T-helper 17 cell (primary cell): ENCODE results near the gene RBM28. TPM values are rescaled to one million over a fixed set of nuclear protein-coding genes. Genes with fewer than 3 reads are reported as not detected.

Source experiments
- ATAC-seq: fragments of 150-1000 bp; cut with Tn5 transposase; 2 replicates; pipeline ENCODE4 v1.10.0; 2021; ENCODE audit warnings: mild to moderate bottlenecking, moderate library complexity
- DNase-seq, 3 donors: peaks; one replicate each; pipeline versions ENCODE4 v3.0.0 to v3.0.0-alpha.2; 2020 to 2021
- H3K9me3 ChIP-seq: one replicate; pipeline ENCODE4 v1.7.0; 2013; ENCODE audit warnings: low read length, mild to moderate bottlenecking; ENCODE audit not compliant: control insufficient read depth, poor library complexity, severe bottlenecking
- H3K27ac Mint-ChIP-seq: one replicate; pipeline ENCODE4 v1.8.0; 2022; ENCODE audit warnings: mild to moderate bottlenecking, moderate library complexity, mixed read lengths
- H3K27me3 Mint-ChIP-seq: one replicate; pipeline ENCODE4 v1.8.0; 2022; ENCODE audit warnings: mixed read lengths
- H3K36me3 Mint-ChIP-seq: one replicate; pipeline ENCODE4 v1.8.0; 2022; ENCODE audit warnings: low read depth, mixed read lengths
- H3K4me1 Mint-ChIP-seq: one replicate; pipeline ENCODE4 v1.8.0; 2022; ENCODE audit warnings: mild to moderate bottlenecking, mixed read lengths
- H3K4me3 Mint-ChIP-seq: one replicate; pipeline ENCODE4 v1.8.0; 2022; ENCODE audit warnings: mild to moderate bottlenecking, moderate library complexity, mixed read lengths
- total RNA-seq, 4 donors: library from RNA in 2 of 4; stranded (reverse) in 2 of 4; gene quantifications; one replicate each; pipeline ENCODE4 v1.2.3 and lab custom pipeline; 2022 to 2026

RBM28 gene
- total RNA-seq, 2 donors from 2014 or later = 24.1 to 24.9 TPM

DNA sequence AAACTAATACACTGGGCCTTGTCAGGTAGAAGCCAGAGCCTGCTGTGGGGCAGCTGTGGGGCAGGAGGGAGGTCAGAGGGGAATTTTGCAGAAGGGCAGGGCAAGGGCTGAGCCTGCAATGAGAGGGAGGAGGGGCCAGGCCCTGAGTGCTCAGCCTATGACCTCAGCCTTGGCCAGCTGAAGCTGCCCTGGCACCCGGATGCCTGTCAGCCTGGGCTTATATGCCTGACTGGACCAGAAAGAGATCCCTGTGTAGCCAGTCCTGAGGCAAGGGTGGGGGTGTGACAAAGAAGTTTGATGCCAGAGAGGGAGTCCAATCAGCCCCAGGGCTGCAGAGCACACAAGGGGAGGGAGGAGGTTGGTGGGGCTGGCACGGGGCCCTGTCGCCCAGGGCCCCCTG is 40.1 kb upstream of the RBM28 start:
- no peaks in the 10 kb centered on the region for H3K9me3 ChIP-seq
- peaks cover 10% of the 10 kb centered on the region for H3K4me1 Mint-ChIP-seq
- no peak overlapping the region for H3K27ac Mint-ChIP-seq
- no peak overlapping the region for H3K4me3 Mint-ChIP-seq
- H3K36me3 Mint-ChIP-seq = no peaks in the 10 kb centered on the region
- DNase-seq (no peak), ATAC-seq (no peak)
- no peaks in the 10 kb centered on the region for H3K27me3 Mint-ChIP-seq

DNA sequence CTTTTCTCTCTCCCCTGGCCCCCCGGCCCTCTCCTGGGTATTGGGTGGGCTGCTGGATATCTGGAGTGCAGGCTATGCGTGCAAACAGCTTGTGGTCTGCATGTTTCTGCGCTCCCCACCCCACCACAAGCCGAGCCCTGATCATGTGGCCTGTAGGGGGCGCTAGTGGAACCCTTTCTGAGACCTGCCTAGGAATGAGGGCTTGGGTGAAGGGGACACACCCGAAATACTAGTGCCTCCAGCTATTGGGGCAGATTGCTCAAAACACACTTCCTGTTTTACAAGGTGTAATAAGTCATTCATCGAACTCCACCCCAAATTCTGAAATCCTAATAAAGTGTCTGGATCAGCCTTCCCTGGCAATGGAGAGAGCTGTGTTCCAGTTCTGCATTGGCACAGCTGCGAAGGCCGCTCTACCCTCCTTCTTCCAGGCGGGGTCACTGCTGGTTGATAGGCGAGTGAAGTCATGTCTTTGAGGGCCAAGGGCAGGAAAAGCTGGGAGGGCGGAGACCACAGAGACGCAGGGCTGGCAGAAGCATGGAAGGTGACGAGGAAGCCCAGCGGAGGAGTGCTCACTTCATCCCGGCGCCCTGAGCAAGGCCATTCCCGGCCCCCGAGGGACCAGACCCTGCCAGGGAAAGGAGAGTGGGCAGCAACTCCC is 37.6 kb upstream of the RBM28 start:
- Mint-ChIP-seq H3K27me3 (no peaks in the 10 kb centered on the region), H3K36me3 (no peaks in the 10 kb centered on the region), H3K4me3 (no peak overlapping the region), H3K27ac (no peak overlapping the region), H3K4me1 (peaks cover 10% of the 10 kb centered on the region)
- no peaks in the 10 kb centered on the region for H3K9me3 ChIP-seq
- ATAC-seq = no peak
- no peak for DNase-seq

DNA sequence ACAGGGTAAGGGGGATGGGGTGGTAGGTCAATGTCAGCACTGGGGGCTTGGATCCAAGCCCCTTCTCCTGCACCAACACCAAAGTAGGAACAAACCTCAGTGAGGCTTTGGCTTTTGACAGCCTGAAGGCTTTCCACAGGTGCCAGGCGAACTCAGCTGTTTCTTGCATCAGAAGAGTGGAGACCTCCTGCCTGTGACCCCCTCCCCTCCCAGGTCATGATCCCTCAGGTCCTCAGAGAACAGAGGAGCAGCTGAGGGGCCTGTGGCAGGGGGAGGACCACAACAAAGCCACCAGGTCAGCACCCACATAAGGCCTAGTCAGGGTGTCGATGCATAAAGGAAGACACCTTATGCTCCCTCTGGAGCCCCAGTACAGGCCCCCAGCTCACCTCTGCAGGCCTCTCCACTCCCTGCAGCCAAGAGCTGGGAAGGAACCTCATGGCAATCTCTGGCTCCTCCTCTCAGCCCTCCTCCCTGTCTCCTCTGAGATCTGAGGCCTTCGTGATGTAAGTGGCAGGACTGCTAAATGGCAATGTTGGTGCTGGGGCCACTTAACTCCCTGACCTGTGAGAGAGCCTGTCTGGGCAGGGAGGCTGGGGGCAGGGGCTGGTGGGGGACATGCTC is 36.9 kb upstream of the RBM28 start:
- no peaks in the 10 kb centered on the region for H3K36me3 Mint-ChIP-seq
- no peaks in the 10 kb centered on the region for H3K9me3 ChIP-seq
- H3K4me1 Mint-ChIP-seq = peaks cover 10% of the 10 kb centered on the region
- no peak for DNase-seq
- no peaks in the 10 kb centered on the region for H3K27me3 Mint-ChIP-seq
- no peak overlapping the region for H3K27ac Mint-ChIP-seq
- no peak overlapping the region for H3K4me3 Mint-ChIP-seq
- ATAC-seq = no peak

DNA sequence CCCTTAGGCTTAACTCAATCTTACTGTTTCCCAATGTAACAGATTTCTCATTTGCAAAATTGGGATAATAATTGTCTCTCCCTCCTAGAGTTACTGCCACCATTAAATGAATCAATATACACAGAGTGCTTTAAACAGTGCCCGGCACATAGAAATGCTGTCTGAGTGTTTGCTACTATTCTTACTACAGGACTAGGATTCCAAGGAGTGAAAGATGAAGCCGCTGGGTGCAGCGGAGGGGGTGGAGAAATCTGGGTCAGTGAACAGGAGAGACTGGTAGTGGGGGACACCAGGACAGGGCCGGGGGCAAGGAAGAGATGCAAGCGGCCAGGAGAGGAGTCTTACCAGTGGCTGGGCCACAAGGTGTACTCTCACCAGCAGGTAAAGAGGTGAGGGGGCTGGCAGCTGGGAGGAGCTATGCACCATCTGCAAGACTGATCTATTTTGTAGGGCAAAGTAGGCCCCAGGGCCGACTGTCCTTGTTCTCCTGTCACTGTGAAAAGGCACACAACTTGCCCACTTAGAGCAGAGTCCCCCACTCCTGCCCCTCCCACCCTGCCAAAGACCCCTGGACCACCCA is 36.3 kb upstream of the RBM28 start:
- H3K27me3 Mint-ChIP-seq = no peaks in the 10 kb centered on the region
- H3K9me3 ChIP-seq = no peaks in the 10 kb centered on the region
- no peak for DNase-seq
- ATAC-seq = no peak
- H3K27ac Mint-ChIP-seq = no peak overlapping the region
- no peaks in the 10 kb centered on the region for H3K36me3 Mint-ChIP-seq
- no peak overlapping the region for H3K4me3 Mint-ChIP-seq
- peaks cover 5% of the 10 kb centered on the region for H3K4me1 Mint-ChIP-seq

DNA sequence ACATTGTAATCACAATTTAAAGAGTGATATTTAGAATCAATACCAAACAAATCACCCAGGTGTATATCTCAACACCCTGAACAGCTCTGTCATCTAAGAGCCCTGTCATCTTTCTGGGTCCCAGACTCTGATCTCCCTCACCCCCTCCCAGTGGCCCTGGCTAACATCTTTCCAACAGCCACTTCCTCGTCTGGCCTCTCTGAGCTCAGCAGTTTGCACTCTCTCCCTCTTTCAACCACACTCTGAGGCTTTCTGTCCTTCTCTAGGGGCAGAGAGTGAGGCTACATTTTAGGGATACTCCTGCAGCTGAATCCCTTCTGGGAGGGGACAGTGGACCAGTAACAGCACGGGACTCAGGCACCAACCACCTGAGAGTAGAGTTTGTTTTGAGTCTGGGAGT is 34.9 kb upstream of the RBM28 start:
- ATAC-seq (no peak), DNase-seq (no peak)
- H3K4me3 Mint-ChIP-seq = no peak overlapping the region
- no peaks in the 10 kb centered on the region for H3K9me3 ChIP-seq
- H3K36me3 Mint-ChIP-seq = no peaks in the 10 kb centered on the region
- peaks cover 5% of the 10 kb centered on the region for H3K4me1 Mint-ChIP-seq
- H3K27ac Mint-ChIP-seq = no peak overlapping the region
- no peaks in the 10 kb centered on the region for H3K27me3 Mint-ChIP-seq

- no peak for ATAC-seq
- H3K27me3 Mint-ChIP-seq = peaks cover 4% of the 10 kb centered on the region
- no peaks in the 10 kb centered on the region for H3K9me3 ChIP-seq
Measured at GRCh38 chr7:128376077-128376476, 32.4 kb upstream of the RBM28 start.

DNA sequence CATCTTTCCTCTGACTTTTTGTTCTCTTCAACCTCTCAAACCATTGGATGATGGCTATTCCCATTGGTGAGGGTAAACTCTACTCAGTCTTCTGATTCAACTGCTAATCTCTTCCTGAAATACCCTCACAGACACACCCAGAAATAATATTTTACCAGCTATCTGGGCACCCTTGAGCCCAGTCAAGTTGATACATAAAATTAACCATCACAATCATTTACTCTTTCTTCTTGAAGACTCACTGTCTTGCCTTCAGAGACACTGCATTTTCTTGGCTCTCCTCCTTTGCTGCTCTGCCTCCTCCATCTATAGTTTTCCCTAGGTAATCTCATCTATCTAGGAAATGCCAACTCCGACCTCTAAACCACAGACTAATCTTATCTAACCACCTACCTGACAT is 30.3 kb upstream of the RBM28 start:
- Mint-ChIP-seq H3K4me3 (no peak overlapping the region), H3K4me1 (no peaks in the 10 kb centered on the region), H3K36me3 (peaks cover 4% of the 10 kb centered on the region), H3K27me3 (peaks cover 13% of the 10 kb centered on the region), H3K27ac (no peak overlapping the region)
- ATAC-seq = no peak
- DNase-seq = no peak
- H3K9me3 ChIP-seq = no peaks in the 10 kb centered on the region

More at GRCh38 chr7:128376077-128376476, 32.4 kb upstream of the RBM28 start:
- H3K4me1 Mint-ChIP-seq = peaks cover 5% of the 10 kb centered on the region
- peaks cover 4% of the 10 kb centered on the region for H3K36me3 Mint-ChIP-seq
- no peak for DNase-seq
- H3K27ac Mint-ChIP-seq = no peak overlapping the region
- no peak overlapping the region for H3K4me3 Mint-ChIP-seq

GRCh38 chr7:128373606-128374005 is 29.9 kb upstream of the RBM28 start:
- ATAC-seq (no peak), DNase-seq (no peak)
- no peaks in the 10 kb centered on the region for H3K9me3 ChIP-seq
- Mint-ChIP-seq H3K27ac (no peak overlapping the region), H3K4me1 (no peaks in the 10 kb centered on the region), H3K36me3 (peaks cover 4% of the 10 kb centered on the region), H3K27me3 (peaks cover 14% of the 10 kb centered on the region), H3K4me3 (no peak overlapping the region)

DNA sequence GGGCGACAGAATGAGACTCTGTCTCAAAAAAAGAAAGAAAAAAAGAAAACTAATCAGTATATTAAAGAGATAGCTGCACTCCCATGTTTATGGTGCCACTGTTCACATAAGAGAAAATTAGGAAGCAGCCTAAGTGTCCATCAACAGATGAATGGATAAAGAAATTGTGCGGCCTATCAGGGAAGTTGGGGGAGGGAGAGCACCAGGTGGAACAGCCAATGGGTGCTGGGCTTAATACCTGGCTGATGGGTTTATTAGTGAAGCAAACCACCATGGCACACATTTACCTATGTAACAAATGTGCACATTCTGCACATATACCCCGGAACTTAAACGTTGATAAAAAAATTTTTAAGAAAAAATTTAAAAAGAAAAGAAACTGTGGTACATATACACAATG is 26.8 kb upstream of the RBM28 start:
- H3K9me3 ChIP-seq = no peaks in the 10 kb centered on the region
- H3K27ac Mint-ChIP-seq = no peak overlapping the region
- DNase-seq (no peak), ATAC-seq (no peak)
- no peak overlapping the region for H3K4me3 Mint-ChIP-seq
- peaks cover 3% of the 10 kb centered on the region for H3K4me1 Mint-ChIP-seq
- H3K27me3 Mint-ChIP-seq = peaks cover 37% of the 10 kb centered on the region
- peaks cover 8% of the 10 kb centered on the region for H3K36me3 Mint-ChIP-seq

DNA sequence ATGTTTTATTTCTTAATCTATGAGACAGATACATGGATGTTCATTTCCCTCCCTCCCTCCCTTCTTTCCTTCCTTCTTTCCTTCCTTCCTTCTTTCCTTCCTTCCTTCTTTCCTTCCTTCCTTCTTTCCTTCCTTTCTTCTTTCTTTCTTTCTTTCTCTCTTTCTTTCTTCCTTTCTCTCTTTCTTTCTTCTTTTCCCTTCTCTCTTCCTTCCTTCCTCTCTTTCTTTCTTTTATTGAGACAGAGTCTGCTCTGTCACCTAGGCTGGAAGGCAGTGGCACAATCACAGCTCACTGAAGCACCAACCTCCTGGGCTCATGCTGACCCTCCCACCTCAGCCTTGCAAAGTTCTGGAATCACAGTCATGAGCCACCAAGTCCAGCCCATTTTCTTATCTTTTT is 23.3 kb upstream of the RBM28 start:
- H3K36me3 Mint-ChIP-seq = peaks cover 12% of the 10 kb centered on the region
- DNase-seq (no peak), ATAC-seq (no peak)
- H3K27ac Mint-ChIP-seq = no peak overlapping the region
- H3K9me3 ChIP-seq = no peaks in the 10 kb centered on the region
- no peak overlapping the region for H3K4me3 Mint-ChIP-seq
- peaks cover 7% of the 10 kb centered on the region for H3K4me1 Mint-ChIP-seq
- H3K27me3 Mint-ChIP-seq = peaks cover 60% of the 10 kb centered on the region

DNA sequence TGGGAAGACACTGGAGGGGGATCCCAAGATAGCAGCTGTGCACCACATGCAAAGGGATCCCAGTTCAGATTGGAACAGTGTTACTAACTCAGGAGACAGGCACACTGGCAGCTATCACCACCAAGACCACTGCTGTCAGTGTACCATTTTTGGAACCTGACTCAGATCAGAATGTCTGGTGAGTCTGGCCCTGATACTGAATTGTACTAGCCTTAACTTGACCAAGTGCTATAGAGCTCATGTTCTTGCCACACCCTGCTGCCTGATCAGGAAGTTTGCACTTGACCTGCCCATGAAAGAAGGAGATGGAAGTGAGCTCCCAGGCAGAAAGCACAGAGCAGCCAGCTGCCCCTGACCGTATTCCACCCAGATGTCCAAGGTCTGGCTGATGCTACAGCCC is 22.6 kb upstream of the RBM28 start:
- ATAC-seq (no peak), DNase-seq (no peak)
- H3K4me3 Mint-ChIP-seq = no peak overlapping the region
- H3K27ac Mint-ChIP-seq = no peak overlapping the region
- H3K27me3 Mint-ChIP-seq = peaks cover 62% of the 10 kb centered on the region
- no peaks in the 10 kb centered on the region for H3K9me3 ChIP-seq
- peaks cover 10% of the 10 kb centered on the region for H3K36me3 Mint-ChIP-seq
- peaks cover 11% of the 10 kb centered on the region for H3K4me1 Mint-ChIP-seq

- H3K4me1 Mint-ChIP-seq = peaks cover 16% of the 10 kb centered on the region
- ATAC-seq (no peak), DNase-seq (no peak)
- H3K36me3 Mint-ChIP-seq = peaks cover 10% of the 10 kb centered on the region
- H3K27ac Mint-ChIP-seq = no peak overlapping the region
- no peak overlapping the region for H3K4me3 Mint-ChIP-seq
- no peaks in the 10 kb centered on the region for H3K9me3 ChIP-seq
- H3K27me3 Mint-ChIP-seq = peaks cover 54% of the 10 kb centered on the region
Measured at GRCh38 chr7:128365432-128365831, 21.7 kb upstream of the RBM28 start.

- Mint-ChIP-seq H3K4me1 (peaks cover 16% of the 10 kb centered on the region), H3K4me3 (no peak overlapping the region), H3K27me3 (peaks cover 57% of the 10 kb centered on the region), H3K27ac (no peak overlapping the region), H3K36me3 (peaks cover 10% of the 10 kb centered on the region)
- no peak for DNase-seq
- ATAC-seq = no peak
- no peaks in the 10 kb centered on the region for H3K9me3 ChIP-seq
Measured at GRCh38 chr7:128364166-128364870, 20.6 kb upstream of the RBM28 start.
